HEK293T (cell line): ENCODE measurements around the gene CBX4.
A peak's percentile ranks its signal among the peaks of the same experiment; 100 is the strongest.

Source experiments
- CTCF ChIA-PET: fragments of 350-600 bp; formaldehyde crosslinking; extraction: SDS; loops from one replicate; lab custom pipeline; 2021; ENCODE audit warnings: antibody characterized with exemption, inconsistent platforms; lab: Yijun Ruan, JAX
- POLR2A ChIA-PET: fragments of 350-600 bp; formaldehyde crosslinking; extraction: SDS; loops from one replicate; lab custom pipeline; 2020; ENCODE audit warnings: antibody characterized with exemption, inconsistent platforms; lab: Yijun Ruan, JAX
- DNase-seq: peaks from one replicate; pipeline ENCODE4 v3.0.0; 2012; ENCODE audit warnings: mixed read lengths; ENCODE audit errors: extremely low spot score
- ARNT ChIP-seq: fragments of 450-650 bp; IDR thresholded peaks from 2 replicates; pipeline ENCODE4 v1.6.1; 2017; ENCODE audit warnings: mild to moderate bottlenecking
- BHLHE40 ChIP-seq: fragments of 450-650 bp; IDR thresholded peaks from 2 replicates; pipeline ENCODE4 v1.6.1; 2016; ENCODE audit warnings: mild to moderate bottlenecking, moderate library complexity, borderline replicate concordance
- CTBP1 ChIP-seq: fragments of 450-650 bp; IDR thresholded peaks from 2 replicates; pipeline ENCODE4 v1.6.1; 2016; ENCODE audit warnings: borderline replicate concordance
- ELF4 ChIP-seq: fragments of 450-650 bp; IDR thresholded peaks from 2 replicates; pipeline ENCODE4 v1.6.1; 2017; ENCODE audit warnings: antibody characterized with exemption
- FOXA1 ChIP-seq: fragments of 450-650 bp; IDR thresholded peaks from 2 replicates; pipeline ENCODE4 v1.6.1; 2016; ENCODE audit warnings: mild to moderate bottlenecking
- FOXM1 ChIP-seq: fragments of 450-650 bp; IDR thresholded peaks from 2 replicates; pipeline ENCODE4 v1.6.1; 2017; ENCODE audit warnings: mild to moderate bottlenecking, borderline replicate concordance
- HDGF ChIP-seq: fragments of 450-650 bp; IDR thresholded peaks from 2 replicates; pipeline ENCODE4 v1.6.1; 2017; ENCODE audit warnings: antibody characterized with exemption, borderline replicate concordance
- L3MBTL2 ChIP-seq: fragments of 450-650 bp; conservative IDR thresholded peaks from 2 replicates; pipeline ENCODE4 v1.6.1; 2016; ENCODE audit warnings: mild to moderate bottlenecking
- LEF1 ChIP-seq: fragments of 450-650 bp; IDR thresholded peaks from 2 replicates; pipeline ENCODE4 v1.6.1; 2017; ENCODE audit warnings: mild to moderate bottlenecking, borderline replicate concordance
- SP1 ChIP-seq: fragments of 450-650 bp; IDR thresholded peaks from 2 replicates; pipeline ENCODE4 v1.6.1; 2017
- SUZ12 ChIP-seq: fragments of 450-650 bp; IDR thresholded peaks from 2 replicates; pipeline ENCODE4 v1.6.1; 2016; ENCODE audit warnings: mild to moderate bottlenecking
- TARDBP ChIP-seq: fragments of 450-650 bp; IDR thresholded peaks from 2 replicates; pipeline ENCODE4 v1.6.1; 2016
- ZNF384 ChIP-seq: fragments of 450-650 bp; IDR thresholded peaks from 2 replicates; pipeline ENCODE4 v1.6.1; 2016
- TF ChIP-seq, protein P1 (sequence below): fragments of 450-650 bp; IDR thresholded peaks from 2 replicates; pipeline ENCODE4 v1.6.1; 2016

Gene CBX4

DNA sequence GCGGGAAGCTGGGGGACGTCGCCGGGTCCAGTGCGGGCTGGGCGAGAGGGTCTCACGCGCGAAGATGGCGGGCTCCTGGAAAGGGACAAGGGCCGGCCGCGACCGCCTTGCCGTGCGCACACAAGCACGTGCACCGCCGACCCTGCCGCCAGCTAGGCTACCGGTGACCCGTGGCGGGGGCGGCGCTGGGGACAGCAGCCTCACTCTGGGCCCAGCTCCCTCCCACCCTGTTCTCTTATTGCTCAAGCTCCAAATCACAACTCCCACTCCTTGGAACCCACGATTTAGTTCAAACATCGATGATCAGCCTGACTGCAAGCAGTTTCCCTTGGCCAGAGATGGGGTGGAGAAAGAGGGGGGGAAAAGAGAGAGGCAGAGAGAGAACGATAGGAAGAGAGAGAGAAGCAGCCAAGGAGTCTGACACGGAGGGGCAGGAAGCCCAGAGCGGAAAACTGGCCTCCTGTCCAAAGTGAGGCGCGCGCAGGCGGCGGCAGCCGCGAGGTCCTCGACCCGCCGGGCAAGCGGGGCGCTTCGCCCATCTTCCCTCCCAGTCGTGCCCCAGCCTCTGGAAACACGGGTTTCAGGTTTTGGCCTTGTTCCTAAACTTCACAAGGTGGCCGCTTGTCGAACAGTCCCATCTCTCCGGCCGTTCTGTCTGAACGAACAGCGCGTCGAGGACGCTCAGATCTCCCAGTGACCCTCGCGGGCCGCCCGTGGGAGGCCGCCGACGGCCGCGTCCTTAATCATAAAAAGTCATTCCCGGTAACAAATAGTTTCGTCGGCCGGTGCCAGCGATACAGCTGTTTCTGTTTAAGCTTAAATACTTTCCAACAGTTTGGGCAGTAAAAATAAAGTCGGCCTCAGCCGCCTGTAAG lies 40.7 kb downstream of the CBX4 start:
- TF ChIP-seq BHLHE40 (no peak), SP1 (no peak), ELF4 (no peak), FOXM1 (no peak), CTBP1 (no peak), ZNF384 (no peak), TARDBP (no peak), HDGF (no peak)
- TF ChIP-seq, protein P1, sequence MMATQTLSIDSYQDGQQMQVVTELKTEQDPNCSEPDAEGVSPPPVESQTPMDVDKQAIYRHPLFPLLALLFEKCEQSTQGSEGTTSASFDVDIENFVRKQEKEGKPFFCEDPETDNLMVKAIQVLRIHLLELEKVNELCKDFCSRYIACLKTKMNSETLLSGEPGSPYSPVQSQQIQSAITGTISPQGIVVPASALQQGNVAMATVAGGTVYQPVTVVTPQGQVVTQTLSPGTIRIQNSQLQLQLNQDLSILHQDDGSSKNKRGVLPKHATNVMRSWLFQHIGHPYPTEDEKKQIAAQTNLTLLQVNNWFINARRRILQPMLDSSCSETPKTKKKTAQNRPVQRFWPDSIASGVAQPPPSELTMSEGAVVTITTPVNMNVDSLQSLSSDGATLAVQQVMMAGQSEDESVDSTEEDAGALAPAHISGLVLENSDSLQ, result no peak
- ChIA-PET CTCF (interaction anchor here (0.6 to 1.5 kb wide), 2 partner anchors 9 to 14 kb away, joined by 3 read pairs; no protein-coding TSS in a partner anchor), POLR2A (interaction anchor here (1.1 to 4.2 kb wide), 5 partner anchors 13 to 195 kb away, joined by 3 to 33 read pairs (median 15); partner anchors contain the start of genes CBX2 and CBX4)
- DNase-seq, result no peak

DNA sequence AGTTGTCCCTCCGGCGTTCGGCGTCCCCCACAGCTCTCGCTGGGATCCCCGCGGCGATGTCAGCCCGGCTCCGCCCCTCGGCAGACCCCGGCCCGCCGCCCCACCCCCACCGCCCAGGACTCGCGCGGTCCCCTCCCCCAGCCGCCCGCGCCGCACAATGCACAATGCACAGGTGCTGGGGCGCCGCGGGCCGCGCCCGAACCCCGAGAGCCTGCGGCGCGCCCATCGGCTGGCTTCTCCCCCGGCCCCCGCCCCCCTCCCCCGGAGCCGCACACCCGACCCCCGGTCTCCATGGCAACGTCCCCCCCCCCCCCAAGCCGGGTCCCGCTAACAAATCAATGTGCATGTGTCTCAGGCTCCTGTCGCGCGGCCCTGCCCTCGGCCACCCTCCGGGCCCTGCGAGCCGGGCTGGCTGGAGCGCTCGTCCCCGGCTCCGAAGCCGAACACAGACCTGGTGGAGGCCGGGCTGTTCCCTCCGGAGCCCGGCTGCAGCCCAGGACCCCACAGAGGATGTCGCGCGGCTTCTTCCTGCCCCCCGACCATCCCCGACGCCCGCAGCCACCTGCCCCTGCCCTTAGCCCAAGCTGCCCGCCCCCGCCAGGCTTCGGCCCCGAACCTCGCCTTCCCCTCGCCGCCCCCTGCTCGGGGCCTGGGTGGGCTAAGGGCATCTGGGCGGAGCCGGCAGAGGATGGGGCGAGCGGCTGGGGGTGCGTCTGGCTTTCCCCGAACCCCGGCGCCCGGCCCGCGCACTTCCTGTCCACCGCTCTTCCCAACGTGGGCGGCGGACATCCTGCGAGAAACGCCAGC lies 41.5 kb downstream of the CBX4 start:
- POLR2A ChIA-PET, result interaction anchor here (0.7 to 4.2 kb wide), 16 partner anchors 10 to 304 kb away, joined by 3 to 33 read pairs (median 5); partner anchors contain the start of genes CBX2, CBX4 and GAA
- CTCF ChIA-PET, result interaction anchor here (0.6 to 1.5 kb wide), 7 partner anchors 8 to 736 kb away, joined by 3 to 6 read pairs (median 3); no protein-coding TSS in a partner anchor

DNA sequence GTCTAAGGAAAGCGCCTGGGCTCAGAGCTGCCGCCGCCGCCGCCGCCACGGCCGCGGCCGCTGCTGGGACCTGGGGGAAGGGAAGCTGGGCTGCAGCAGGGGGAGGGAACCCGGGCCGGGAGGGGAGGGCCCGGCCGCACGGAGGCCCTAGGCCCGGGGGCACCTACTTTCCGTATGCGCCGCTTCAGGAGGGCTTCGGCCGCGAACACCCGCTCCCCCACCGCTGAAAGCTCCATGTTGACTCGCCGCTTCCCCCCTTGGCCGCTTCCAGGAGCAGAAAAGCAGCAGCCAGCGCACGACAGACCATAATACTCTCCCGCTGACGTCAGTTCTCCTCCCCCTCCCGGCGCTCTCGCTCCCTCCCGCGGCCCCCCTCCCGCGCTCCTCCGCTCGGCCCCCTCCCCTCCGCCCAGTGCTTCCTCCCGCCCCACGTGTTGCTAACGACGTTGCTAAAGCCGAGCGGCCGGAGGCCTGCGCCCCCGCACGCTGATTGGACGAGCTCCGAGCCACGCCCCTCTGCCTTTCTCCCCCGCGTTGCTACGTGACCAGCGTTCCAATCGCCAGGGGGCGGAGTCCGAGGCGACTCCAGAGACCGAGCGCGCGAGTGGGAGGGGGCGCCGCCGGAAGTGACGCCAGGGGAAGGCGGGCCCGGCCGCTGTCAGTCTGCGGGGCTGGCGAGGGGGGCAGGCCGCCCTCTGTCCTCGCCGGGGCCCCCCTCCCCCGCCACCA lies 42.3 kb downstream of the CBX4 start, which contains the start of gene CBX8:
Gene CBX8 (minus strand): TSS at position 315 of the 729 bp plus-strand sequence. CDS start 79 bp downstream, at position 236.
- POLR2A ChIA-PET, result interaction anchor here (0.6 to 4.2 kb wide), 17 partner anchors 10 to 304 kb away, joined by 3 to 33 read pairs (median 5); partner anchors contain the start of genes CBX2, CBX4 and GAA
- DNase-seq, result peak; percentile 99
- TF ChIP-seq LEF1 (no peak), SUZ12 (no peak), HDGF (peak; percentile 95; the same call in 1 of the 2 replicates), FOXA1 (no peak), ARNT (peak; percentile 86; the same call in 1 of the 2 replicates)
- TF ChIP-seq, protein P1, result peak; percentile 98
- CTCF ChIA-PET, result interaction anchor here (0.6 to 1.3 kb wide), 7 partner anchors 11 to 735 kb away, joined by 3 to 6 read pairs (median 3); no protein-coding TSS in a partner anchor

More for the DNA sequence above, 41.5 kb downstream of the CBX4 start:
- no peak for TF ChIP-seq LEF1
- TF ChIP-seq ZNF384, result no peak
- no peak; the same call in 1 of the 2 replicates for TF ChIP-seq L3MBTL2
- DNase-seq, result peak; percentile 61

DNA sequence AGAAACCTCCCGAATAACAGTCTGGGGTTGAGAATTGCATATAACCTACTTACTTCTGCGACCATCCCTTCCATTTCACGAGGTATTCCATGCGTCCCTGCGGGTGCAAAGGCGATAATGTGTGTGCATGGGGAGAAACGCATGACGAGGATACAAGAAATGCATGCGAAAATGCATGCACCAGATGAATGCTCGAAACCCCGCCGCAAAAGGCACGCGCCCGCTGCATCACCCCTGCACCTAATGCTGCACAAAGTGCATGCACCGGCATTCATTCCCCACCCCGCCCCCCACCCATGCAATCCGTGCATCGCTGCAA lies 42.8 kb downstream of the CBX4 start:
- TF ChIP-seq ZNF384 (no peak), L3MBTL2 (0 out of 2 replicates have a peak, but pooled peaks have one; percentile 19)
- CTCF ChIA-PET, result interaction anchor here (0.6 to 1.3 kb wide), 6 partner anchors 12 to 55 kb away, joined by 3 to 6 read pairs (median 3); no protein-coding TSS in a partner anchor
- POLR2A ChIA-PET, result interaction anchor here (0.6 to 4.2 kb wide), 15 partner anchors 10 to 305 kb away, joined by 3 to 33 read pairs (median 5); partner anchors contain the start of genes CBX2, CBX4 and GAA
- no peak for DNase-seq

DNA sequence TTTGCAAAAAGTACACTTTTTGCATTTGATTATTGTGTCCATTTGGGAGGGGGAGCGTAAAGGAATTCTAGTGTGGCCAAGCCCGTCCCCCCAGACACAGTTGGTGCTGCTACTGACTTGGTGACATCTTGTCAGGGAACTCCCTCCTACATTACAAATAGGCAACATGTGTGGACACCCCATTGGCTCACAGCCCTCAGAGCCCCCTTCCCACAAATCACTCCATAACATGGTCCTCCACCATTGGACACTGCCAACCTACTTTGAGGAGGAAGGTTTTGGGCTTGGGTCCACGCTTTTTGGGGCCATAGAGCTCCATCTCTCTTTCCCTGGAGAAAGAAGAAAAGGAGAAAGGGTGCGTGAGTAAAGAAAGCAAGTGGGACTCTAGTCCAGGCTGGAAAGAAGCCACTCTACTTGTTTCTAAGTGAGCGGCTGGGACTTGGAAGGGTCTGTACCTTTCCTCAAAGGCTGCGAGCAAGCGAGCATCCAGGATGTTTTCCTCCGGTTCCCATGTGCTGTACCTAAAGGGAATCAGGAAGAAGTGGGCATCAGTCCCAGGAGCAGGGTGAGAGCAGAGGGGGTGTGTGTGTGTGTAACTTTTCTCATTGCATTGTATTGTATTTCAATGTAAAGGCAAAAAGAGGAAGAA lies 43.3 kb downstream of the CBX4 start:
- DNase-seq, result no peak
- no peak for TF ChIP-seq ELF4
- POLR2A ChIA-PET, result interaction anchor here (1.4 to 4.2 kb wide), 6 partner anchors 15 to 198 kb away, joined by 4 to 33 read pairs (median 10); partner anchors contain the start of gene CBX4
- CTCF ChIA-PET, result interaction anchor here (1.1 to 2.2 kb wide), 2 partner anchors 39 to 54 kb away, joined by 3 to 6 read pairs; no protein-coding TSS in a partner anchor
